NB4 (cell line): ENCODE data around the gene MYO1B.

Experiments
- MYC ChIP-seq: IDR thresholded peaks from 2 replicates; pipeline ENCODE4 v1.6.1; 2011; ENCODE audit warnings: low read depth, low read length
- POLR2A ChIP-seq: IDR thresholded peaks from 2 replicates; pipeline ENCODE4 v1.6.1; 2011; ENCODE audit warnings: mild to moderate bottlenecking; ENCODE audit not compliant: insufficient read length; ENCODE audit errors: extremely low read depth
- TF ChIP-seq, protein P1 (sequence below): IDR thresholded peaks from one replicate; pipeline ENCODE4 v1.5.1; 2012; ENCODE audit warnings: low read depth, low read length

DNA sequence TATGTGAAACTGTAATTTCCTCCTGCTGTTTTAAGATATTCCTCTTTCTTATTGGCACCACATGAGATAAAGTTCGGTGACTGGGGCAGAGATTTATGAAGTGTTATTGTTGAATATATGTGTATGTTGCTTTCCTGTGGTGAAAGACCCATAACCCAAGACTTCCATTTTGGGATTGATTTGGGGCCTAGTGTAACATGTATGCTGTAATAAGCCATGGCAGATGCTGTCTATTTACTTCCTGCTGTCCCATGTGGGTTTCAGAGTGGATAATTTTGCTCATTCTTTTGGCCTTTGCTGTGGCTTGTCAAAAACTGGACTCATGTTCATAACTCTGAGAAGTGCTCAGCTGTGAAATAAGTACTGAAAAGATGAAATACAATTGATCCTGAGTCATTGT lies 10.8 kb upstream of the MYO1B start:
- TF ChIP-seq POLR2A (no peak), MYC (no peak)
- TF ChIP-seq, protein P1, sequence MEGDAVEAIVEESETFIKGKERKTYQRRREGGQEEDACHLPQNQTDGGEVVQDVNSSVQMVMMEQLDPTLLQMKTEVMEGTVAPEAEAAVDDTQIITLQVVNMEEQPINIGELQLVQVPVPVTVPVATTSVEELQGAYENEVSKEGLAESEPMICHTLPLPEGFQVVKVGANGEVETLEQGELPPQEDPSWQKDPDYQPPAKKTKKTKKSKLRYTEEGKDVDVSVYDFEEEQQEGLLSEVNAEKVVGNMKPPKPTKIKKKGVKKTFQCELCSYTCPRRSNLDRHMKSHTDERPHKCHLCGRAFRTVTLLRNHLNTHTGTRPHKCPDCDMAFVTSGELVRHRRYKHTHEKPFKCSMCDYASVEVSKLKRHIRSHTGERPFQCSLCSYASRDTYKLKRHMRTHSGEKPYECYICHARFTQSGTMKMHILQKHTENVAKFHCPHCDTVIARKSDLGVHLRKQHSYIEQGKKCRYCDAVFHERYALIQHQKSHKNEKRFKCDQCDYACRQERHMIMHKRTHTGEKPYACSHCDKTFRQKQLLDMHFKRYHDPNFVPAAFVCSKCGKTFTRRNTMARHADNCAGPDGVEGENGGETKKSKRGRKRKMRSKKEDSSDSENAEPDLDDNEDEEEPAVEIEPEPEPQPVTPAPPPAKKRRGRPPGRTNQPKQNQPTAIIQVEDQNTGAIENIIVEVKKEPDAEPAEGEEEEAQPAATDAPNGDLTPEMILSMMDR: no peak
